Measurements from ENCODE around the gene PTPN3.

DNA sequence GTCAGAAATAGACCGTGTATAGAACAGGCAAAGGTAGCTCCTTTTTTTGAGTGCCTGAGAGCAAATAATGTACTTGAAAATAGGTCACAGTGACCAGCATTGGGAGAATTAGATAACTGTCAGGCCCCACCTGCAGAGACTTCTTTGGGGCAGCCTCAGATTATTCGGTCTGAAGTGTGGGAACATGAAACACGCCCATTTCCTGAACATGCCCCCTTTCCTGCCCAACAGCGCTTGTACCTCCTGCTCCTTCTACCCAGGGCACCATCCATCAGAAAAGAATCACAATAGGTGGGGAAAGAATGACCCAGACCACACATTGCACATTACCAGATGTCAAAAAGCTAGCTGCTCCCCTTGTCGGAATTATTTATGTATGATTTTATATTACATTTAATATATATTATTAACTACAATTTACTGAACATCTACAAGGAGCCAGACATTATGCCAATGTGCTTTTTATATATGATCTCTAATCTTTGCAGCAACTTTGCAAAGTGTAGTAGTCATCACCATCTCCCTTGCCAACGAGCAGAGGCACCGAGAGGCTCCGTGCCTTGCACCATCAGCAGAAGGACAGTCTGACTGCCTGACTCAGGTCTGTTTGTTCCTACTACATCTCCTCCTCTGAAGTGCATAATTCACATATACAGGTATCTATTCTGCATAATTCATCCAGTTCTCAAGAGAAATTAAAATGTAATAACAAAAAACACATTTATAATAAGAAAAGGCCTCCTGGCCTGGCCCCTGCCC is 39.5 kb downstream of the PTPN3 start:
- TF ChIP-seq POLR2A (IDR thresholded peaks at IDR 0.05) (no peak), CTCF (IDR thresholded peaks at IDR 0.05) (no peak)
